PFSK-1 (cell line): Measurements from ENCODE around the gene CCDC167.

Source experiments
- POLR2AphosphoS5 ChIP-seq: IDR thresholded peaks from 2 replicates; pipeline ENCODE4 v1.6.1; 2012; ENCODE audit warnings: low read depth, mild to moderate bottlenecking, control low read depth, low read length, moderate library complexity
- REST ChIP-seq, 2 experiments: IDR thresholded peaks; 2 replicates each; pipeline versions ENCODE4 v1.6.1 to v1.8.0; 2011 to 2012; ENCODE audit warnings: low read depth in 2 of 2, low read length in 2 of 2, control low read depth in 1 of 2, inconsistent platforms in 1 of 2, mild to moderate bottlenecking in 1 of 2, moderate library complexity in 1 of 2; ENCODE audit not compliant: insufficient read depth in 1 of 2
- TAF1 ChIP-seq: IDR thresholded peaks from 2 replicates; pipeline ENCODE4 v1.6.1; 2012; ENCODE audit warnings: low read length, control low read depth, borderline replicate concordance; ENCODE audit not compliant: insufficient read depth

- TF ChIP-seq REST (IDR thresholded peaks at IDR 0.05; ENCODE audit: insufficient read depth in 1 of 2, low read depth in 2 of 2, low read length in 2 of 2) (no peak), POLR2AphosphoS5 (no peak), TAF1 (no peak)
Observed at GRCh38 chr6:37486121-37486839, 13.4 kb downstream of the CCDC167 start.
